Measurements from ENCODE around the gene RNF187.

The RNF187 gene

DNA sequence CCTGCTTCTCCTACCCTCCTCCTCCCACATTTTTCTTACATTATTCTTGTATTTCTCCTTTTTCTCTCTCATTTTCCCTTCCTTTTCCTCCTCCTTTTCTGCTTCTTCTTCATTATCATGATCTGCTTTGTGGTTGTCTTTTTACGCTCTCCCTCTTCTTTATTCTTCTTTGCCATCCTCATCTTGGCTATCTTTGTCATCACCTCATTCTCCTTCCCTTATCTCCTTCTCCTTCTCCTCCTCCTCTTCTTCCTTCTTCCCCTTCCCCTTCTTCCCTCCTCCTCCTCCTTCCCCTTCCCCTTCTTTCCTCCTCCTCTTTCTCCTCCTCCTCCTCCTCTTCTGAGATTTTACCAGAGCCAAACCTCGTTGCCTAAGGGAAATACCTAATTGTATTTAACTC is 30.5 kb downstream of the RNF187 start:
- H3K36me3 Mint-ChIP-seq (ENCODE audit: low read depth), result no peaks in the 10 kb centered on the region

GRCh38 chr1:228527596-228527995 is 40.4 kb downstream of the RNF187 start:
- H3K4me3 Mint-ChIP-seq, result no peak overlapping the region
- DNase-seq, result no peak
- H3K9me3 Mint-ChIP-seq, result peaks cover 45% of the 10 kb centered on the region
- H3K27ac Mint-ChIP-seq, result no peak overlapping the region
- no peak for TF ChIP-seq CTCF (IDR thresholded peaks at IDR 0.05)
- H3K27me3 Mint-ChIP-seq (ENCODE audit: low read depth, poor library complexity), result peaks cover 34% of the 10 kb centered on the region
- H3K4me1 Mint-ChIP-seq, result no peaks in the 10 kb centered on the region
- H3K36me3 Mint-ChIP-seq (ENCODE audit: low read depth), result no peaks in the 10 kb centered on the region

More for the DNA sequence above, 30.5 kb downstream of the RNF187 start:
- Mint-ChIP-seq H3K27ac (no peak overlapping the region), H3K4me1 (no peaks in the 10 kb centered on the region), H3K27me3 (ENCODE audit: low read depth, poor library complexity) (peaks cover 78% of the 10 kb centered on the region), H3K4me3 (no peak overlapping the region), H3K9me3 (peaks cover 8% of the 10 kb centered on the region)
- DNase-seq, result no peak
- TF ChIP-seq CTCF (IDR thresholded peaks at IDR 0.05), result no peak

DNA sequence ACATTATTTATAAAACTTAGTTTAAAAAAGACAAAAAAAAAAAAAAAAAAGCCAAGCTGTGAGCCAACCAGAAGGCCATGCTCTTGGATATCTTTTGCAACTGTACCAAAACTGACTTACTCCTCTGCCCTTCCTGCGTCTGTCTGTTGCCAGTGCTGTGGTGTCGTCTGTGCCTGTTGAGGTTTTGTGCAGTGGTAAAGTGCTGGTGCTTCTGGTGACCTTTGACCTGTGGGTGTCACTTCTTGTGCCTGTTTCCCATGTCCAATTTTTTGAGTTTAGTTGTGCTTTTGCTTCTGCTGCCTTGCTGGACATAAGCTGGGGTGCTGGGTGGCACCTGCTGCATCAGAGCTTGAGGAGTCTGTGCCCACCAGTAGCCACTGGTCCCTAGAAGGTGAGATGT is 41.4 kb downstream of the RNF187 start:
- Mint-ChIP-seq H3K9me3 (peaks cover 53% of the 10 kb centered on the region), H3K27me3 (ENCODE audit: low read depth, poor library complexity) (peaks cover 34% of the 10 kb centered on the region), H3K4me1 (no peaks in the 10 kb centered on the region), H3K4me3 (no peak overlapping the region), H3K27ac (no peak overlapping the region), H3K36me3 (ENCODE audit: low read depth) (no peaks in the 10 kb centered on the region)
- no peak for DNase-seq
- no peak for TF ChIP-seq CTCF (IDR thresholded peaks at IDR 0.05)

DNA sequence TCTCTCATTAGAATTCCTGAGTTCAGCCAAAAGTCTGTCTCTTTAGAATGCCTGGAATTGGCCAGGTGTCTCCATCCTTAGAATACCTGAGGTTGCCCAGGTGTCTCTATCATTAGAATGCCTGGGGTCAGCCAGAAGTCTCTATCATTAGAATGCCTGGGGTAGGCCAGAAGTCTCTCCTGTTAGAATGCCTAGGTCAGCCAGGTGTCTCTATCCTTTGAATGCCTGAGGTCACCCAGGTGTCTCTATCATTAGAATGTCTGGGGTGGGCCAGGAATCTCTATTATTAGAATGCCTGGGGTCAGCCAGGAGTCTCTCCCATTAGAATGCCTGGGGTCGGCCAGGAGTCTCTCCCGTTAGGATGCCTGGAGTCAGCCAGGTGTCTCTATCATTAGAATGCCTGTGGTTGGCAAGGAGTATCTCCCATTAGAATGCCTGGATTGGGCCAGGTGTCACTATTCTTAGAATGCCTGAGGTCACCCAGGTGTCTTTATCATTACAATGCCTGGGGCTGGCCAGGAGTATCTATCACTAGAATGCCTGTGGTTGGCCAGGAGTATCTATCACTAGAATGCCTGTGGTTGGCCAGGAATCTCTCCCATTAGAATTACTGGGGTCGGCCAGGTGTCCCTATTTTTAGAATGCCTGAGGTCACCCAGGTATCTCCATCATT is 43.0 kb downstream of the RNF187 start:
- no peak for DNase-seq
- peaks cover 45% of the 10 kb centered on the region for H3K9me3 Mint-ChIP-seq
- H3K4me1 Mint-ChIP-seq, result no peaks in the 10 kb centered on the region
- no peaks in the 10 kb centered on the region for H3K36me3 Mint-ChIP-seq (ENCODE audit: low read depth)
- TF ChIP-seq CTCF (IDR thresholded peaks at IDR 0.05), result no peak
- peaks cover 42% of the 10 kb centered on the region for H3K27me3 Mint-ChIP-seq (ENCODE audit: low read depth, poor library complexity)
- H3K4me3 Mint-ChIP-seq, result no peak overlapping the region
- no peak overlapping the region for H3K27ac Mint-ChIP-seq

DNA sequence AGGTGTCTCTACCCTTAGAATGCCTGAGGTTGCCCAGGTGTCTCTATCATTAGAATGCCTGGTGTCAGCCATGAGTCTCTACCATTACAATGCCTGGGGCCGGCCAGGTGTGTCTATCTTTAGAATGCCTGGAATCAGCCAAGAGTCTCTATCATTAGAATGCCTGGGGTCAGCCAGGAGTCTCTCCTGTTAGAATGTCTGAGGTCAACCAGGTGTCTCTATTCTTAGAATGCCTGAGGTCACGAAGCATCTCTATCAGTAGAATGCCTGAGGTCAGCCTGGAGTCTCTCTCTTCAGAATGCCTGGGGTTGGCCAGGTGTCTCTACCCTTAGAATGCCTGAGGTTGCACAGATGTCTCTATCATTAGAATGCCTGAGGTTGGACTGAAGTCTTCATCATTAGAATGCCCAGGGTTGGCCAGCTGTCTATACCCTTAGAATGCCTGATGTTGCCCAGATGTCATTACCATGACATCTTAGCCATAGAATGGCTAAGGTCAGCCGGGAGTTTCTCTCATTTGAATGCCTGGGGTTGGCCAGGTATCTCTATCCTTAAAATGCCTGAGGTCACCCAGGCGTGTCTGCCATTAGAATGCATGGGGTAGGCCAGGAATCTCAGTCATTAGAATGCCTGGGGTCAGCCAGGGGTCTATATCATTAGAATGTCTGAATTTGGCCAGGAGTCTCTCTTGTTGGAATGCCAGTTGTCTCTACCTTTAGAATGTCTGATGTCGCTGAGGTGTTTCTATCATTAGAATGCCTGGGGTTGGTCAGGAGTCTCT is 44.0 kb downstream of the RNF187 start:
- no peaks in the 10 kb centered on the region for H3K36me3 Mint-ChIP-seq (ENCODE audit: low read depth)
- TF ChIP-seq CTCF (IDR thresholded peaks at IDR 0.05), result no peak
- no peak overlapping the region for H3K4me3 Mint-ChIP-seq
- no peaks in the 10 kb centered on the region for H3K4me1 Mint-ChIP-seq
- DNase-seq, result no peak
- H3K9me3 Mint-ChIP-seq, result peaks cover 47% of the 10 kb centered on the region
- peaks cover 42% of the 10 kb centered on the region for H3K27me3 Mint-ChIP-seq (ENCODE audit: low read depth, poor library complexity)
- H3K27ac Mint-ChIP-seq, result no peak overlapping the region

All from nephron progenitor cell (in vitro differentiated cells).